Neural crest cell (in vitro differentiated cells): ENCODE measurements around the gene DIPK1C. TPM values are rescaled to one million over a fixed set of nuclear protein-coding genes. Genes with fewer than 3 reads are reported as not detected.

Experiments used
- DNase-seq: peaks from one replicate; pipeline ENCODE4 v3.0.0; 2021; ENCODE audit warnings: low read depth, mixed read lengths, low spot score
- H3K27ac Mint-ChIP-seq: one replicate; pipeline ENCODE4 v1.8.0; 2021; ENCODE audit warnings: mild to moderate bottlenecking, mixed read lengths; ENCODE audit not compliant: unreplicated experiment
- H3K27me3 Mint-ChIP-seq: 2 replicates; pipeline ENCODE4 v1.8.0; 2021; ENCODE audit warnings: low read depth, mild to moderate bottlenecking, mixed read lengths
- H3K36me3 Mint-ChIP-seq: 2 replicates; pipeline ENCODE4 v1.8.0; 2021; ENCODE audit warnings: low read depth, mild to moderate bottlenecking, mixed read lengths
- H3K4me1 Mint-ChIP-seq: 2 replicates; pipeline ENCODE4 v1.8.0; 2021; ENCODE audit warnings: mixed read lengths
- H3K4me3 Mint-ChIP-seq: one replicate; pipeline ENCODE4 v1.8.0; 2021; ENCODE audit warnings: mild to moderate bottlenecking, mixed read lengths
- H3K9me3 Mint-ChIP-seq: 2 replicates; pipeline ENCODE4 v1.8.0; 2021; ENCODE audit warnings: mixed read lengths
- total RNA-seq: library from RNA; stranded (reverse); gene quantifications from 2 replicates; pipeline ENCODE4 v1.2.1, GENCODE V29; 2021
- TF ChIP-seq, protein P1 (sequence below): fragments of 200-600 bp; sonication (generic); conservative IDR thresholded peaks from 2 replicates; pipeline ENCODE4 v1.5.0; 2021; ENCODE audit warnings: antibody characterized with exemption, mild to moderate bottlenecking

DIPK1C gene
- total RNA-seq, 1 donor from 2014 or later, result not detected

DNA sequence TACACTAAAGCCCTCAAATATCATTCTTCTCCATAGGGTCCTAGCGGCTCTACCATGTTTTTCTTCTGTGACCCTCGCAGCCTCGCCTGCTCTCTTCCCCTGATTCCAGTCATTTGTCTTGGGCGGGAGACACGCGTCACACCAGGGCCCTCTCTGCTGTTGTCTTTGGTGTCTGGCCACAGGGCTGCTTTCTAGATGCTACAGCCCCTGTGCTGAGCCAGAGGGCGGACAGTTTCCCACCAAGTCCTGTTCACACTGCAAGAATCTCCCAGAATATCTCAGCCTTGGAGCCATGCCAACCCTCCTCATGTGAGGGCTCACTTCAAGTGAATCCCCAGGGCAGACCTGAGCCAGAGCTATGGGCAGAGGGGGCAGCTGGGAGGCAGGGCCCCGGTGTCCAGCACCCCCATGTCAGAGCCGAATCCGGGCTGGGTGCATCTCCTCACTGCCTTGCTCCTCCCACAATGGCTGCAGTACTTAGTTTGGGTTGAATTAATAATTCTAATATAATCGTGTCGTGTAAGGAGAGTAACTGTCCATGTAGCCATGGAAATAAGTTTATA lies 42.1 kb downstream of the DIPK1C start:
- H3K9me3 Mint-ChIP-seq, result no peaks in the 10 kb centered on the region
- H3K27ac Mint-ChIP-seq, result no peak overlapping the region
- no peaks in the 10 kb centered on the region for H3K36me3 Mint-ChIP-seq
- peaks cover 24% of the 10 kb centered on the region for H3K4me1 Mint-ChIP-seq
- TF ChIP-seq, protein P1, sequence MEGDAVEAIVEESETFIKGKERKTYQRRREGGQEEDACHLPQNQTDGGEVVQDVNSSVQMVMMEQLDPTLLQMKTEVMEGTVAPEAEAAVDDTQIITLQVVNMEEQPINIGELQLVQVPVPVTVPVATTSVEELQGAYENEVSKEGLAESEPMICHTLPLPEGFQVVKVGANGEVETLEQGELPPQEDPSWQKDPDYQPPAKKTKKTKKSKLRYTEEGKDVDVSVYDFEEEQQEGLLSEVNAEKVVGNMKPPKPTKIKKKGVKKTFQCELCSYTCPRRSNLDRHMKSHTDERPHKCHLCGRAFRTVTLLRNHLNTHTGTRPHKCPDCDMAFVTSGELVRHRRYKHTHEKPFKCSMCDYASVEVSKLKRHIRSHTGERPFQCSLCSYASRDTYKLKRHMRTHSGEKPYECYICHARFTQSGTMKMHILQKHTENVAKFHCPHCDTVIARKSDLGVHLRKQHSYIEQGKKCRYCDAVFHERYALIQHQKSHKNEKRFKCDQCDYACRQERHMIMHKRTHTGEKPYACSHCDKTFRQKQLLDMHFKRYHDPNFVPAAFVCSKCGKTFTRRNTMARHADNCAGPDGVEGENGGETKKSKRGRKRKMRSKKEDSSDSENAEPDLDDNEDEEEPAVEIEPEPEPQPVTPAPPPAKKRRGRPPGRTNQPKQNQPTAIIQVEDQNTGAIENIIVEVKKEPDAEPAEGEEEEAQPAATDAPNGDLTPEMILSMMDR, result no peak
- H3K27me3 Mint-ChIP-seq, result peaks cover 23% of the 10 kb centered on the region
- DNase-seq, result no peak
- H3K4me3 Mint-ChIP-seq, result no peak overlapping the region

DNA sequence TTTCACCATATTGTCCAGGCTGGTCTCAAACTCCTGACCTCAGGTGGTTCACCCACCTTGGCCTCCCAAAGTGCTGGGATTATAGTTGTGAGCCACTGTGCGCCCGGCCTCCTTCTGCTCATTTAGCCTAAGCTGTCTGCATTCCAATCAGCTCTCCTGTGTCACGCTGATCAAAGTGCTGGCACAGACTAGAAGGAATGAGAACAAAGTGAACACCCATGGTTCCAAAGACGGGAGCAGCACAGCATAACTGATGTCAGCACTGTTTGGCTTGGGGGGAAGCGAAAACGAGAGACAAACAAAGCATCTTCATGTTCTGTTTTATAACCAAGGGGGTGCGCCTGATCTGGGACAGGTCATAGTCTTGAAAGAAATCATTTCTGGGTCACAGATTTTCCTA lies 43.3 kb downstream of the DIPK1C start:
- H3K4me1 Mint-ChIP-seq, result peaks cover 24% of the 10 kb centered on the region
- H3K27ac Mint-ChIP-seq, result no peak overlapping the region
- H3K27me3 Mint-ChIP-seq, result peaks cover 19% of the 10 kb centered on the region
- DNase-seq, result no peak
- TF ChIP-seq, protein P1, result no peak
- no peak overlapping the region for H3K4me3 Mint-ChIP-seq
- H3K9me3 Mint-ChIP-seq, result no peaks in the 10 kb centered on the region
- no peaks in the 10 kb centered on the region for H3K36me3 Mint-ChIP-seq

DNA sequence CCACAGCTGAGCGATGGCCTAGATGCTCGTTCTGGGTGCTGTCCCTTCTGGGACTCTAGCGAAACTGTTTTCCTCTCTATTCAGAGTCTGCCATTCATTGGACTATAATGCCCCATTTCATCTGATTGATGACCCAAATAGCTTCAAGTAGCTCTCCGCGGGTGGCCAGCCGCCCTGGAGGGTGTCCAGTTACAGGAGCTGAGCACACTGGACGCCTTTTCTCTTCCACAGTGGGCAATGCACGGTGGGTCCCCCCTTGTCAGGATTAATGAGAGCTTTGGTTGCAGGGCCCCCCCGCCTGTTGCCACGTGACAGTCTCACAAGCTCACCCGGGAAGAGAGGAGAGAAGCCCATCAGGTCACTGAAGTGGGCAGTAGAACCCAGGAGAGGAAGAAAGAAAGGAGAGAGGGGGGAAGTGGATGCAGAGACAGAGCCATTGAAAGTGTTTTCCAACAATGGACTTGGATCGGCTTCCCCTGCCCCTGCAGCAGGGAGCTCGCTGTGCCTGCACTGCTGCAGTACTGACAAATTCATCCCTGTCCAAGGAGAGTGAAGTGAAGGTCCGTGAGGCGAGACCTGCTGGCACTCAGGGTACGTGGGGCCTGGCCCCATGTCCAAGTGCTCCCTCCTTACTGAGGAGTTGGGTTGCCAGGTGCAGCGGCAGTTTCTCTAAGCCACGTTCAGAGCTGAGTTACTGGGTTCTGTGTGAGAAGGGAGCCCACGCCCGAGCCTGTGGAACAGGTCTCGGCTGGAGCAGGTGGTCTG lies 44.8 kb downstream of the DIPK1C start:
- peaks cover 24% of the 10 kb centered on the region for H3K4me1 Mint-ChIP-seq
- H3K36me3 Mint-ChIP-seq, result no peaks in the 10 kb centered on the region
- H3K27me3 Mint-ChIP-seq, result peaks cover 20% of the 10 kb centered on the region
- no peaks in the 10 kb centered on the region for H3K9me3 Mint-ChIP-seq
- TF ChIP-seq, protein P1, result no peak
- DNase-seq, result peak; percentile 39
- H3K4me3 Mint-ChIP-seq, result peak overlapping the region; percentile 58
- H3K27ac Mint-ChIP-seq, result peak overlapping the region; percentile 86

DNA sequence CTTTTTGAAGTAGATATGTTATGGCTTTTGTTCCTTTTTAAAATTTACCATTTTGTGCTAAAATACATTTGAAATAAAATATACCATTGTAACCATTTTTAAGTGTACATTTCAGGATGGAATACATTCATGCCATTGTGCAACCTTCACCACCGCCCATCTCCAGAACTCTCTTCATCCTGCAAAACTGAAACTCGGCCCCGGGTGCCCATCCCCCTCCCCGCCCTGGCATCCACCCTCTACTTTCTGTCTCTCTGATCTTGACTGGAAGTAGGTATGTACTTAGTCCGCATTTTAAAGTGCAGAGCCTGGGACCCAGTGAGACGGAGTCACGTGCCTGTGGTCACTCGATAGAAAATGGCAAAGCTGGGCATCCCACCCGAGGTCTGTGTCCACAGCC lies 45.6 kb downstream of the DIPK1C start:
- no peak for DNase-seq
- Mint-ChIP-seq H3K9me3 (no peaks in the 10 kb centered on the region), H3K27ac (peak overlapping the region; percentile 68), H3K36me3 (no peaks in the 10 kb centered on the region), H3K4me1 (peaks cover 24% of the 10 kb centered on the region), H3K4me3 (no peak overlapping the region), H3K27me3 (peaks cover 20% of the 10 kb centered on the region)
- TF ChIP-seq, protein P1, result no peak

DNA sequence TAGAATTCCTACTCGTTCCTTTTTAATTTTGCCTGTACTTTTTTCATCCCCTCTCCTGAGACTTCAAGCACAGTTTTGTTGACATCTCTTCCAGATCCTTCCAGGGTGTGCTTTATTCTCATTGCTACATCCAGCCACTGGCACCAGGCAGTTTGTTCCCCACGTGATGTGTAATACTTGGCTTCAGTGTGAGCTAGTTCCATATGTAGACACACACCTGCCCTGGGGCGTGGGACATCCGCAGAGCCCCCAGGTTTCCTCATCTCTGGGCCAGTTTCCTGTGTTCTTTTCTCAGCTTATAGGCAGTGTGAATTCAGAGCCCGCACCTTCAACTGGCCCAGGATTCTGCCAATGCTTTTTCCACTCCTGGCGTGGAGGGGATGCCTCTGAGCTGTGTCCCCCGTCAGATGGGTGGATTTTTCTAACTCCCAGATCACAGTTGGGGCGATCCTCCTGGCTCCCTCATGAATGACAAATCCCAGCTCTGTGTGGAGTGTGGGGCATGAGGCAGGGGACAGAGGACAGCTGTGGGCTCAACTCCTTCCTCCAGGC lies 46.6 kb downstream of the DIPK1C start:
- no peaks in the 10 kb centered on the region for H3K36me3 Mint-ChIP-seq
- no peak overlapping the region for H3K27ac Mint-ChIP-seq

More for the DNA sequence above, 46.6 kb downstream of the DIPK1C start:
- no peaks in the 10 kb centered on the region for H3K9me3 Mint-ChIP-seq
- DNase-seq, result no peak
- peaks cover 24% of the 10 kb centered on the region for H3K4me1 Mint-ChIP-seq
- TF ChIP-seq, protein P1, result no peak
- no peak overlapping the region for H3K4me3 Mint-ChIP-seq
- H3K27me3 Mint-ChIP-seq, result peaks cover 23% of the 10 kb centered on the region
